ENCODE measurements around the gene CD33. TPM values are rescaled to one million over a fixed set of nuclear protein-coding genes. Genes with fewer than 3 reads are reported as not detected.

Gene CD33
- total and polyA plus RNA-seq, 2 experiments from 2014 or later: 0.23 to 0.57 TPM

DNA sequence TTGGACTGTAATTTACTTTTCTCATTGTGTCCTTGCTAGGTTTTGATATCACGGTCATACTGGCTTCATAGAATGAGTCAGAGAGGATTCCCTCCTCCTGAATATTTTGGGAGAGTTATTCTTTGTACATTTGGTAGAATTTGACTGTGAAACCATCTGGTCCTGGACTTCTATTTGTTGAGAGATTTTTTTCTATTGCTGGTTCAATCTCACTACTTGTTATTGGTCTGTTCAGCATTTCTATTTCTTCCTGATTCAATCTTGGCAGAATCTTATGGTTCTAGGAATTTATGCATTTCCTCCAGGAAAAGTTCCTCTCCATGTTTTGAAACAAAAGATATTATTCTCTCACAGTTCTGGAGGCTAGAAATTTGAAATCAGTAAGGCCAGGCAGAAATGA, 4.9 kb upstream of the CD33 start:
- TF ChIP-seq EZH2 (IDR thresholded peaks at IDR 0.05; ENCODE audit: borderline replicate concordance) (no peak), EZH2phosphoT487 (IDR thresholded peaks at IDR 0.05; ENCODE audit: low read depth, severe bottlenecking, unreplicated experiment) (no peak)
- TF ChIP-seq, protein P1, sequence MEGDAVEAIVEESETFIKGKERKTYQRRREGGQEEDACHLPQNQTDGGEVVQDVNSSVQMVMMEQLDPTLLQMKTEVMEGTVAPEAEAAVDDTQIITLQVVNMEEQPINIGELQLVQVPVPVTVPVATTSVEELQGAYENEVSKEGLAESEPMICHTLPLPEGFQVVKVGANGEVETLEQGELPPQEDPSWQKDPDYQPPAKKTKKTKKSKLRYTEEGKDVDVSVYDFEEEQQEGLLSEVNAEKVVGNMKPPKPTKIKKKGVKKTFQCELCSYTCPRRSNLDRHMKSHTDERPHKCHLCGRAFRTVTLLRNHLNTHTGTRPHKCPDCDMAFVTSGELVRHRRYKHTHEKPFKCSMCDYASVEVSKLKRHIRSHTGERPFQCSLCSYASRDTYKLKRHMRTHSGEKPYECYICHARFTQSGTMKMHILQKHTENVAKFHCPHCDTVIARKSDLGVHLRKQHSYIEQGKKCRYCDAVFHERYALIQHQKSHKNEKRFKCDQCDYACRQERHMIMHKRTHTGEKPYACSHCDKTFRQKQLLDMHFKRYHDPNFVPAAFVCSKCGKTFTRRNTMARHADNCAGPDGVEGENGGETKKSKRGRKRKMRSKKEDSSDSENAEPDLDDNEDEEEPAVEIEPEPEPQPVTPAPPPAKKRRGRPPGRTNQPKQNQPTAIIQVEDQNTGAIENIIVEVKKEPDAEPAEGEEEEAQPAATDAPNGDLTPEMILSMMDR (IDR thresholded peaks at IDR 0.05; ENCODE audit: poor library complexity): no peak
- no peaks in the 10 kb centered on the region for H3K36me3 ChIP-seq (replicated peaks; ENCODE audit: insufficient read depth, low read depth)
- H3K27me3 ChIP-seq: no peaks in the 10 kb centered on the region
- no peak for DNase-seq (ENCODE audit: low spot score)
- H3K4me1 ChIP-seq (ENCODE audit: insufficient read depth): no peaks in the 10 kb centered on the region
- no peaks in the 10 kb centered on the region for H3K9me3 ChIP-seq (ENCODE audit: low read depth)
- H3K9me2 ChIP-seq (replicated peaks; ENCODE audit: insufficient read depth): no peaks in the 10 kb centered on the region
- no peaks in the 10 kb centered on the region for H4K20me1 ChIP-seq (ENCODE audit: insufficient read depth, poor library complexity, severe bottlenecking)
- H3K79me2 ChIP-seq: no peaks in the 10 kb centered on the region
- 69% methylated on average over 1 of the region's 1 CpG for WGBS (ENCODE audit: low lambda C conversion rate, missing lambda C conversion rate)
- H3K4me3 ChIP-seq: no peak overlapping the region
- no peak overlapping the region for H3K27ac ChIP-seq
- H2AFZ ChIP-seq: no peak overlapping the region
- H3K4me2 ChIP-seq: no peak overlapping the region

DNA sequence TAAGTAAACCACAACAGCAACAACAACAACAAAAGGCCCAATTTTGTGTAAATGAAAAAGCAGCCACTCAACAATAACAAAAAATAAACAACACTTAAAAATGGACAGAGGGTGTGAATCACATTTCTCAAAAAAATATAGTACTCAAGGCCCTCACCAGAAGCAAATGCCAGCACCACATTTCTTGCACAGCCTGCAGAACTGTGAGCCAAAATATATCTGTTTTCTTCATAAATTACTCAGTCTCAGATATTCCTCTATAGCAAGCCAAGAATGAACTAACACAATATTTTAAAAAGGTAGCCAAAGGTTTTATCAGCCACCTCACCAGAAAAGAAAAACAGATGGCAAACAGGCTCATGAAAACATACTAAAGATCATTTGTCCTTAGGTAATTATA, 3.9 kb upstream of the CD33 start:
- Histone ChIP-seq H4K20me1 (ENCODE audit: insufficient read depth, poor library complexity, severe bottlenecking) (no peaks in the 10 kb centered on the region), H3K4me3 (no peak overlapping the region), H3K36me3 (replicated peaks; ENCODE audit: insufficient read depth, low read depth) (no peaks in the 10 kb centered on the region), H3K27me3 (no peaks in the 10 kb centered on the region), H3K4me1 (ENCODE audit: insufficient read depth) (no peaks in the 10 kb centered on the region), H3K9me2 (replicated peaks; ENCODE audit: insufficient read depth) (no peaks in the 10 kb centered on the region), H3K79me2 (no peaks in the 10 kb centered on the region), H3K27ac (no peak overlapping the region), H3K9me3 (ENCODE audit: low read depth) (no peaks in the 10 kb centered on the region), H2AFZ (no peak overlapping the region), H3K4me2 (no peak overlapping the region)
- no peak for TF ChIP-seq EZH2phosphoT487 (IDR thresholded peaks at IDR 0.05; ENCODE audit: low read depth, severe bottlenecking, unreplicated experiment)
- TF ChIP-seq EZH2 (IDR thresholded peaks at IDR 0.05; ENCODE audit: borderline replicate concordance): no peak
- TF ChIP-seq, protein P1 (IDR thresholded peaks at IDR 0.05; ENCODE audit: poor library complexity): no peak
- no peak for DNase-seq (ENCODE audit: low spot score)

DNA sequence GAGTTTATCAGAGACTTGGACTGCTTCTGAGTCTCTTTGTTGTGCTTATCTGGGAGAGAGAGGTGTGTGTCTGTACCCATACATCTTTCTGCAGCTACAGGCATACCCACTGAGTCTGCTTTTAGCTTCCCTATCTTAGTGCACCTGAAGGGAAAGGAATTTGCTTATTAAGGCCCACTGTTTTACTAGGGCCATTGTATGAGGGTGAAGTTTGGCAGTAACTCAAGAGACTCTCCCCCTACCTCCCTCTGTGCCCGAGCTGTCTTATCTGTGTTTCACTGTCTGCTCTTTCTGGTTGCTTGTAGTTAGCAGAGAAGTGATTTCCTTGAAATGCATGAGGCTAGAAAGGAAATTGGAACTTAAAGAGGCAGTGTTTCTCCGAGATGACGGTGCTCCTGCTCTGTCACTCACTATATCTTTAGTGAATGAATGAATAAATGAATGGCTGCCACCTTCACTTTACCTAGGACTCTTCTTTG, 678 bp upstream of the CD33 start:
- Histone ChIP-seq H2AFZ (no peak overlapping the region), H3K4me2 (no peak overlapping the region), H3K27ac (no peak overlapping the region), H3K79me2 (no peaks in the 10 kb centered on the region), H4K20me1 (ENCODE audit: insufficient read depth, poor library complexity, severe bottlenecking) (no peaks in the 10 kb centered on the region), H3K9me3 (ENCODE audit: low read depth) (no peaks in the 10 kb centered on the region), H3K4me1 (ENCODE audit: insufficient read depth) (no peaks in the 10 kb centered on the region), H3K4me3 (no peak overlapping the region), H3K36me3 (replicated peaks; ENCODE audit: insufficient read depth, low read depth) (no peaks in the 10 kb centered on the region), H3K27me3 (peaks cover 7% of the 10 kb centered on the region), H3K9me2 (replicated peaks; ENCODE audit: insufficient read depth) (no peaks in the 10 kb centered on the region)
- 70% methylated on average over 3 of the region's 3 CpGs for WGBS (ENCODE audit: low lambda C conversion rate, missing lambda C conversion rate)
- TF ChIP-seq EZH2 (IDR thresholded peaks at IDR 0.05; ENCODE audit: borderline replicate concordance): no peak
- TF ChIP-seq EZH2phosphoT487 (IDR thresholded peaks at IDR 0.05; ENCODE audit: low read depth, severe bottlenecking, unreplicated experiment): no peak
- TF ChIP-seq, protein P1 (IDR thresholded peaks at IDR 0.05; ENCODE audit: poor library complexity): no peak
- DNase-seq (ENCODE audit: low spot score): no peak

DNA sequence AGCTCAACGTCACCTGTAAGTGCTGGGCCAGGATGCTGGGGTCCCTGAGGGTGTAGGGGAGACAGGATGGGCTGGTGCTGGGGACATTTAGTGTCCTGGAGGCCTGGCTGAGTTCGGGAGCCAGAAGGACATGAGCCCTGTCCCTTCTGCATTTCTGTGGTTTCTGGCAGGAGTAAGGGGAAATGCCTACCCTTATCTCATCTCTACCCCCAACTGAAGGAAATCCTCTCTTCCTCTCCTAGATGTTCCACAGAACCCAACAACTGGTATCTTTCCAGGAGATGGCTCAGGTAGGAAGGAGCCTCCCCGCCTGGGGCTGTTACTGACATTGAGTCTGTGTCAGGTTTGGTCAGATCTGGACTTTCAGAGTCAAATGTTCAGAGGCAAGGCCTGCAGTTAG, 1.2 kb downstream of the CD33 start:
- no peaks in the 10 kb centered on the region for H3K79me2 ChIP-seq
- H3K4me3 ChIP-seq: no peak overlapping the region
- H3K27ac ChIP-seq: no peak overlapping the region
- H3K9me3 ChIP-seq (ENCODE audit: low read depth): no peaks in the 10 kb centered on the region
- no peak overlapping the region for H2AFZ ChIP-seq
- no peak for DNase-seq (ENCODE audit: low spot score)
- H4K20me1 ChIP-seq (ENCODE audit: insufficient read depth, poor library complexity, severe bottlenecking): no peaks in the 10 kb centered on the region
- H3K9me2 ChIP-seq (replicated peaks; ENCODE audit: insufficient read depth): no peaks in the 10 kb centered on the region
- no peak overlapping the region for H3K4me2 ChIP-seq
- 69% methylated on average over 3 of the region's 3 CpGs for WGBS (ENCODE audit: low lambda C conversion rate, missing lambda C conversion rate)
- no peak for TF ChIP-seq EZH2phosphoT487 (IDR thresholded peaks at IDR 0.05; ENCODE audit: low read depth, severe bottlenecking, unreplicated experiment)
- TF ChIP-seq EZH2 (IDR thresholded peaks at IDR 0.05; ENCODE audit: borderline replicate concordance): no peak
- TF ChIP-seq, protein P1 (IDR thresholded peaks at IDR 0.05; ENCODE audit: poor library complexity): no peak
- H3K36me3 ChIP-seq (replicated peaks; ENCODE audit: insufficient read depth, low read depth): no peaks in the 10 kb centered on the region
- H3K27me3 ChIP-seq: peaks cover 7% of the 10 kb centered on the region
- H3K4me1 ChIP-seq (ENCODE audit: insufficient read depth): no peaks in the 10 kb centered on the region

All from hepatocyte (in vitro differentiated cells).